GM19043 (cell line): ENCODE measurements around the gene PARP4.
"Not testable (repeated sequence)": the region's sequence is repeated elsewhere in the genome, so short reads cannot be mapped to it uniquely, and the experiment has no call there.

ENCODE experiments used
- ATAC-seq: cut with Tn5 transposase; IDR thresholded peaks from one replicate; pipeline ENCODE4 v1.9.1; 2021; ENCODE audit warnings: low read depth; ENCODE audit not compliant: unreplicated experiment

PARP4 gene

DNA sequence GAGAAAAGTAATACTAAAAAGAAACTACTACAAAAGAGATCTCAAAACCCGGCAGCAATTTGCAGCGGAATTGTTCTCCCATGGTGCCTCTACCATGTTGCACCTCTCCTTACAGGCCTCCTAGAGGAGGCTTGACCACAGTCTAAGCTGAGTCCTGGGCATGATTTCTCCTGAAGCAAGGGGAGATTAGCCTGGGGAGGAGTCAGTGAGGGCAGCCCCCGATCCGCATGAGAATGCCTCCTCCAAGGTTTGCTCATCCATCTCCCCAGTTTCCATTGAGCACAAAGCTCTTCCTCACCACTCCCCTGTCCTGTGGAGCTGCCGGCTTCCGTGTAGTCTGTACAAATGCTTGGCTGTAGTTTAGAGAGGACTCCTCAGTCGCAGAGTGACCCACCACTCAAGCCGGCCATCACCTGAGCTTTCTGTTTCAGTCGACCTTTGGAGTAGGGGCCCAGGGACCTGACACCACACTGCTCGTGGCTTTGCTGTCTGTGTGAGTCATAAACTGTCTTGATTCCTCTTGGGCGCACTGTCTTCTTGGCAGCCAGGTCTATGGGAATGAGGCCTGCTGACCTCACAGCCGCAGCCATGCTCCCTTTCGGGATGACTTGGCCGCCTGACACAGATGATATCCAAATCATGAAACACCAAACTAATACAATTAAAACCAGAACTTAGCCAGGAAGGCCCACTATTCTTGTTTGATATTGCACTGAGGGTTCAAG, 130.9 kb downstream of the PARP4 start:
- ATAC-seq: no peak

DNA sequence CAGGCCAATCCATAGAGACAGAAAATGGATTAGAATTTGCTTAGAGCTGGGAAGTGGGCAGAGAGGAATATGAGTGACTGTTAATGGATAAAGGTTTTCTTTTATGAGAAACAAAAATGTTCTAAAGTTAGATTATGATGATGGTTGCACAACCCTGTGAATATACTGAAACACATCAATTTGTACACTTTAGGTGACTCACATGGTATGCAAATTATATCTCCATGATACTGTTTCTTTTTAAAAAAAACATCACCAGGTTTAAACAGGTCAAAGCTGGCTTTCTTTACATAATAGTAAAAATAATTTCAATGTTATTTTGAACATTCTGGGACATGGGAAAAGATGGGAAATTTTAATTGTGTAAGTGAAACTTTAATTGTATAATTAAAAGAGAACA, 131.7 kb downstream of the PARP4 start:
- not testable (repeated sequence) for ATAC-seq

DNA sequence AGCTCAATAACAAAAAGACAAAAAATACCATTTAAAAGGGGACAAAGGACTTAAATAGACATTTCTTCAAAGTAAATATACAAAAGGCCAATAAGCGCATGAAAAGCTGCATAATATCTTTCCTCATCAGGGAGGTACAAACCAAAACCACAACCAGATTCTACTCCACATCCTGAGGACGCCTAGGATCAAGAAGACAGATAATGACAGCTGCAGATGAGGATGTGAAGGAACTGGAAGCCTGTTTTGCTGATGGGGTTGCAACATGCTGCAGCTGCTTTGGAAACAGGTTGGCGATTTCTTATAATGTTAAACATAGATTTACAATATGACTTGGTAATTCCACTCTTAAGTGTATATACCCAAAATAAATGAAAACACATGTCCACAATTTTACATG, 132.4 kb downstream of the PARP4 start:
- ATAC-seq: not testable (repeated sequence)

DNA sequence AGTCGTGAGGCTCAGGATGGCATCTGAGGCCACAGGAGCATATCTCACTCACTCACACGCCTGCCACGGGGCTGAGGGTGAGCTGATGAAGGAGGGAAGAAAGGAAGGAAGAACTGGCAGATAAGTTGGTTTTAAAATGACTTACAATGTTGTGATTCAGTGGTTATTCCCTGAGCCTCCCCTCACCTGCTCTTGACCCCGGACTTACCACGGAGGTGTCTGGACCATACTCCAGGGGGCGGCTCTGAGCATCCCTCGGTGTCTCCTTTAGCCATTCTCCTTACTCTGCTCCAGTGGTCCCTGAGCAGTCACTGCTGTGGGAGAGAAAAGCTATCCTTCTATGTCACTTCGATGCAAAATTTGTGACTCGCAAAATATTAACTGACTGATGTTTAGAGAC, 141.3 kb downstream of the PARP4 start:
- not testable (repeated sequence) for ATAC-seq
